PC-3 (cell line): ENCODE data around the gene PCYOX1L. TPM values are rescaled to one million over a fixed set of nuclear protein-coding genes. Genes with fewer than 3 reads are reported as not detected.
"Not testable (repeated sequence)": the region's sequence is repeated elsewhere in the genome, so short reads cannot be mapped to it uniquely, and the experiment has no call there.

Source experiments
- ATAC-seq: fragments of 200-7000 bp; cut with Tn5 transposase; 2 replicates; pipeline ENCODE4 v1.9.1; 2020; ENCODE audit warnings: mild to moderate bottlenecking, moderate library complexity
- BruUV-seq: library from RNA; stranded (reverse); fragments of 400-500 nt; replicated peaks from 2 replicates; lab custom pipeline; 2021; lab: Mats Ljungman, UMichigan
- CTCF ChIA-PET: fragments of 300-600 bp; sonication (Branson Sonifier 250); formaldehyde crosslinking; loops from one replicate; lab custom pipeline; 2022; ENCODE audit warnings: antibody characterized with exemption; lab: Charles Lee
- POLR2A ChIA-PET: fragments of 300-600 bp; sonication (Branson Sonifier 250); formaldehyde crosslinking; loops from one replicate; lab custom pipeline; 2022; ENCODE audit warnings: antibody characterized with exemption; ENCODE audit not compliant: unreplicated experiment; lab: Charles Lee
- DNase-seq: peaks from one replicate; pipeline ENCODE4 v3.0.0-alpha.2; 2015
- H2AFZ ChIP-seq: fragments of 300-600 bp; sonication (generic); 2 replicates; pipeline ENCODE4 v1.6.0; 2016; ENCODE audit warnings: antibody characterized with exemption, low read length
- H3F3A ChIP-seq: fragments of 300-600 bp; sonication (generic); one replicate; pipeline ENCODE4 v1.6.0; 2017; ENCODE audit warnings: antibody characterized with exemption, low read length, control low read depth, mild to moderate bottlenecking; ENCODE audit not compliant: unreplicated experiment
- H3K27ac ChIP-seq: fragments of 300-600 bp; sonication (generic); 2 replicates; pipeline ENCODE4 v1.5.1; 2016; ENCODE audit warnings: mild to moderate bottlenecking, low read length
- H3K27me3 ChIP-seq: fragments of 300-600 bp; sonication (generic); 2 replicates; pipeline ENCODE4 v1.6.1; 2016; ENCODE audit warnings: low read length, mixed read lengths
- H3K36me3 ChIP-seq: fragments of 300-600 bp; sonication (generic); 2 replicates; pipeline ENCODE4 v1.6.1; 2016; ENCODE audit warnings: low read depth, mixed run types, low read length, mixed read lengths
- H3K4me1 ChIP-seq: fragments of 300-600 bp; sonication (generic); 2 replicates; pipeline ENCODE4 v1.5.1; 2016; ENCODE audit warnings: low read length; ENCODE audit not compliant: insufficient read depth
- H3K4me2 ChIP-seq: fragments of 300-600 bp; sonication (generic); 2 replicates; pipeline ENCODE4 v1.6.0; 2016; ENCODE audit warnings: low read length
- H3K4me3 ChIP-seq: fragments of 300-600 bp; sonication (generic); 2 replicates; pipeline ENCODE4 v1.5.1; 2016; ENCODE audit warnings: mild to moderate bottlenecking, low read length, mixed read lengths
- H3K79me2 ChIP-seq: fragments of 300-600 bp; sonication (generic); 2 replicates; pipeline ENCODE4 v1.6.1; 2017; ENCODE audit warnings: low read length, mixed read lengths
- H3K9ac ChIP-seq: fragments of 300-600 bp; sonication (generic); 2 replicates; pipeline ENCODE4 v1.6.0; 2016; ENCODE audit warnings: mild to moderate bottlenecking, low read length
- H3K9me2 ChIP-seq: fragments of 300-600 bp; sonication (generic); replicated peaks from 2 replicates; pipeline ENCODE4 v1.6.1; 2016; ENCODE audit warnings: mixed run types, low read length, mixed read lengths
- H3K9me3 ChIP-seq: fragments of 300-600 bp; sonication (generic); 2 replicates; pipeline ENCODE4 v1.6.1; 2016; ENCODE audit warnings: low read length, mixed read lengths
- H4K20me1 ChIP-seq: fragments of 300-600 bp; sonication (generic); 2 replicates; pipeline ENCODE4 v1.6.1; 2016; ENCODE audit warnings: low read length, mixed read lengths
- CTCF ChIP-seq: fragments of 300-600 bp; sonication (generic); conservative IDR thresholded peaks from 2 replicates; pipeline ENCODE4 v1.5.1; 2017; ENCODE audit warnings: antibody characterized with exemption, low read depth, mild to moderate bottlenecking, low read length
- EZH2 ChIP-seq: fragments of 300-600 bp; sonication (generic); IDR thresholded peaks from one replicate; pipeline ENCODE4 v1.6.1; 2017; ENCODE audit warnings: antibody characterized with exemption, mild to moderate bottlenecking, low read length; ENCODE audit not compliant: unreplicated experiment
- EZH2phosphoT487 ChIP-seq: fragments of 300-600 bp; sonication (generic); IDR thresholded peaks from 2 replicates; pipeline ENCODE4 v1.6.1; 2018; ENCODE audit warnings: mild to moderate bottlenecking, antibody characterized with exemption, low read length, borderline replicate concordance
- intact Hi-C: fragments of 100-400 bp; cut with micrococcal nuclease; formaldehyde crosslinking; loops from 2 replicates; pipeline ENCODE4 v1.9.0; 2023
- total RNA-seq: library from RNA; depleted of rRNA; stranded (reverse); fragments of >200 nt; gene quantifications from 2 replicates; pipeline ENCODE4 v1.2.3, GENCODE V29; 2014

The PCYOX1L gene
- total RNA-seq, 1 experiment from 2014 or later, result 12.8 TPM

- no TSS peak for BruUV-seq
- no peaks in the 10 kb centered on the region for H3K9me3 ChIP-seq
- ChIA-PET POLR2A (no interaction called here), CTCF (interaction anchor here (0.7 kb wide), 1 partner anchor 229 kb away, joined by 4 read pairs; no protein-coding TSS in a partner anchor)
- H3K4me1 ChIP-seq, result peaks cover 6% of the 10 kb centered on the region; the same call in 1 of the 2 replicates
- no peaks in the 10 kb centered on the region for H3F3A ChIP-seq
- no peak for TF ChIP-seq EZH2phosphoT487
- no peak for TF ChIP-seq CTCF
- no peak for TF ChIP-seq EZH2
- H3K27me3 ChIP-seq, result no peaks in the 10 kb centered on the region
- no peak for ATAC-seq
- H3K4me2 ChIP-seq, result no peak overlapping the region
- H3K79me2 ChIP-seq, result no peaks in the 10 kb centered on the region
- DNase-seq, result no peak
- H4K20me1 ChIP-seq, result no peaks in the 10 kb centered on the region
- H3K27ac ChIP-seq, result no peak overlapping the region
- intact Hi-C loops, result no loop called here
- no peak overlapping the region for H2AFZ ChIP-seq
- no peaks in the 10 kb centered on the region for H3K36me3 ChIP-seq
- no peak overlapping the region for H3K4me3 ChIP-seq
- H3K9me2 ChIP-seq, result no peaks in the 10 kb centered on the region
- no peak overlapping the region for H3K9ac ChIP-seq
Observed at GRCh38 chr5:149389552-149390495, 32.0 kb downstream of the PCYOX1L start.

DNA sequence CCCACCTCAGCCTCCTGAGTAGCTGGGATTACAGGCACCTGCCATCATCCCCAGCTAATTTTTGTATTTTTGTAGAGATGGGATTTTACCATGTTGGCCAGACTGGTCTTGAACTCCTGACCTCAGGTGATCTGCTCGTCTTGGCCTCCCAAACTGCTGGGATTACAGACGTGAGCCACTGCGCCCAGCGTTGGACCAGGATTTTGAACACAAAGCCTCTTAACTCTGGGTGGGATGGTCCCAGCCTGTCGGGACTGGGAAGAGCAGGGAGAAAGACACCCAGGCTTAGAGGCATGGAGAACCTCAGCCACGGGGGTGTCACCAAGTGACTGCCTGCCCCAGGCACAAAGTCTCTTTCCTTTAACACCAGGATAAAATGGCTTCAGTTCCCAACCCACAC, 33.2 kb downstream of the PCYOX1L start:
- H3K27me3 ChIP-seq, H3K4me2 ChIP-seq, H3K27ac ChIP-seq, POLR2A ChIA-PET, H3K4me1 ChIP-seq, CTCF ChIA-PET, H3F3A ChIP-seq, H4K20me1 ChIP-seq, ATAC-seq, H3K36me3 ChIP-seq, H3K79me2 ChIP-seq, H2AFZ ChIP-seq, H3K9me3 ChIP-seq, H3K4me3 ChIP-seq, intact Hi-C loops, DNase-seq, H3K9me2 ChIP-seq, BruUV-seq, H3K9ac ChIP-seq: not testable (repeated sequence)

GRCh38 chr5:149391524-149391923, 33.7 kb downstream of the PCYOX1L start:
- no peaks in the 10 kb centered on the region for H3K27me3 ChIP-seq
- H3K4me1 ChIP-seq, result peaks cover 6% of the 10 kb centered on the region; the same call in 1 of the 2 replicates
- no peaks in the 10 kb centered on the region for H3K36me3 ChIP-seq
- ATAC-seq, result no peak
- intact Hi-C loops, result no loop called here
- ChIA-PET CTCF (no interaction called here), POLR2A (no interaction called here)
- no peaks in the 10 kb centered on the region for H3K9me3 ChIP-seq
- no peak overlapping the region for H3K27ac ChIP-seq
- no peak for DNase-seq
- H3K4me3 ChIP-seq, result no peak overlapping the region
- no peaks in the 10 kb centered on the region for H4K20me1 ChIP-seq
- no peak for TF ChIP-seq EZH2
- TF ChIP-seq EZH2phosphoT487, result no peak
- TF ChIP-seq CTCF, result no peak
- H3K9me2 ChIP-seq, result no peaks in the 10 kb centered on the region
- H3F3A ChIP-seq, result no peaks in the 10 kb centered on the region
- no peak overlapping the region for H3K9ac ChIP-seq
- BruUV-seq, result no TSS peak
- H3K79me2 ChIP-seq, result no peaks in the 10 kb centered on the region
- no peak overlapping the region for H2AFZ ChIP-seq
- no peak overlapping the region for H3K4me2 ChIP-seq
